Testis (tissue), 3 donors: ENCODE data around the gene ARL14. TPM values are rescaled to one million over a fixed set of nuclear protein-coding genes. Genes with fewer than 3 reads are reported as not detected.

ENCODE experiments used
- DNase-seq: peaks from one replicate; pipeline ENCODE4 v3.0.0-alpha.2; 2019
- H3K27ac ChIP-seq, 2 donors: fragments of 200-600 bp; sonication (generic); one replicate each; pipeline ENCODE4 v1.5.1; 2019
- H3K27me3 ChIP-seq: fragments of 200-600 bp; sonication (generic); one replicate; pipeline ENCODE4 v1.5.1; 2019
- H3K36me3 ChIP-seq: fragments of 200-600 bp; sonication (generic); one replicate; pipeline ENCODE4 v1.5.1; 2017; ENCODE audit warnings: low read depth; ENCODE audit errors: missing control alignments
- H3K4me1 ChIP-seq: fragments of 200-600 bp; sonication (generic); one replicate; pipeline ENCODE4 v1.5.1; 2019
- H3K4me3 ChIP-seq, 2 donors: fragments of 200-600 bp; sonication (generic); one replicate each; pipeline ENCODE4 v1.5.1; 2017 to 2019
- H3K9me3 ChIP-seq: fragments of 200-600 bp; sonication (generic); one replicate; pipeline ENCODE4 v1.5.1; 2017
- POLR2A ChIP-seq: fragments of 450-650 bp; IDR thresholded peaks from one replicate; pipeline ENCODE4 v1.6.1; 2017; ENCODE audit warnings: antibody characterized with exemption, mild to moderate bottlenecking, moderate library complexity
- WGBS, 2 donors: methylation state at CpG; one replicate each; pipeline ENCODE4 v1.1.5; 2018; 5-methylcytosine and 5-hydroxymethylcytosine counted together
- intact Hi-C: fragments of 100-400 bp; cut with DNase I; formaldehyde crosslinking; loops from one replicate; pipeline ENCODE4 v1.15.1; 2023; ENCODE audit warnings: low total_unique reads
- polyA plus RNA-seq: library from polyadenylated mRNA; stranded (reverse); fragments of 350-450 nt; fragmentation: Illumina TruSeq; extraction: RNeasy Lipid Tissue Mini Kit (QIAGEN cat#74804); gene quantifications from one replicate; pipeline ENCODE4 v1.2.3, GENCODE V29; 2014; ENCODE audit warnings: low read depth, low replicate concordance; ENCODE audit not compliant: insufficient read depth
- small RNA-seq, 2 donors: library from RNA; depleted of rRNA; stranded (forward); fragments of <200 nt; gene quantifications; one replicate each; pipeline ENCODE3, GENCODE V24; 2016
- total RNA-seq, 2 donors: library from RNA; depleted of rRNA; stranded (reverse); fragments of >200 nt; gene quantifications; one replicate each; pipeline ENCODE4 v1.2.3, GENCODE V29; 2016
- TF ChIP-seq, protein P1 (sequence below), 3 experiments: fragments of 450-650 bp in 2 of 3; fragments of 200-600 bp in 1 of 3; sonication (generic) in 1 of 3; IDR thresholded peaks; one replicate each; pipeline ENCODE4 v1.5.1; 2016 to 2019; ENCODE audit warnings: antibody characterized with exemption in 3 of 3, mild to moderate bottlenecking in 2 of 3, moderate library complexity in 1 of 3

Gene ARL14
- total and polyA plus RNA-seq, 3 donors from 2014 or later: 0.31 TPM; not detected in 2

DNA sequence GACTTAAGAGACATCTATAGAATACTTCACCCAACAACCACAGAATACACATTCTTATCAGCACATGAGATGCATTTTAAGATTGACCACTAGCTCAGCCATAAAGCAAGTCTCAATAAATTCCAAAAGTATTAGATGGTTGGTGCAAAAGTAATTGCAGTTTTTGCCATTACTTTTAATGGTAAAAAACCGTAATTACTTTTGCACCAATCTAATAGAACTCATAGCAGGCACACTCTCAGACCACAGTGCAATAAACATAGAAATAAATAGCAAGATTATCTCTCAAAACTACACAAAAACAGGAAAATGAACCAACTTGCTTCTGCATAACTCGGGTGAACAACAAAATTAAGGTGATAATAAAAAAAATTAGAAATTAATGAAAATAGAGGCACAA lies 45.4 kb downstream of the ARL14 start:
- intact Hi-C loops: no loop called here
- DNase-seq: no peak
- Histone ChIP-seq H3K36me3 (no peaks in the 10 kb centered on the region), H3K27ac (no peak overlapping the region), H3K9me3 (no peaks in the 10 kb centered on the region), H3K4me3 (no peak overlapping the region), H3K27me3 (no peaks in the 10 kb centered on the region), H3K4me1 (no peaks in the 10 kb centered on the region)
- 89 to 95% methylated on average over 2 of the region's 2 CpGs for WGBS, 2 donors
- TF ChIP-seq, protein P1, sequence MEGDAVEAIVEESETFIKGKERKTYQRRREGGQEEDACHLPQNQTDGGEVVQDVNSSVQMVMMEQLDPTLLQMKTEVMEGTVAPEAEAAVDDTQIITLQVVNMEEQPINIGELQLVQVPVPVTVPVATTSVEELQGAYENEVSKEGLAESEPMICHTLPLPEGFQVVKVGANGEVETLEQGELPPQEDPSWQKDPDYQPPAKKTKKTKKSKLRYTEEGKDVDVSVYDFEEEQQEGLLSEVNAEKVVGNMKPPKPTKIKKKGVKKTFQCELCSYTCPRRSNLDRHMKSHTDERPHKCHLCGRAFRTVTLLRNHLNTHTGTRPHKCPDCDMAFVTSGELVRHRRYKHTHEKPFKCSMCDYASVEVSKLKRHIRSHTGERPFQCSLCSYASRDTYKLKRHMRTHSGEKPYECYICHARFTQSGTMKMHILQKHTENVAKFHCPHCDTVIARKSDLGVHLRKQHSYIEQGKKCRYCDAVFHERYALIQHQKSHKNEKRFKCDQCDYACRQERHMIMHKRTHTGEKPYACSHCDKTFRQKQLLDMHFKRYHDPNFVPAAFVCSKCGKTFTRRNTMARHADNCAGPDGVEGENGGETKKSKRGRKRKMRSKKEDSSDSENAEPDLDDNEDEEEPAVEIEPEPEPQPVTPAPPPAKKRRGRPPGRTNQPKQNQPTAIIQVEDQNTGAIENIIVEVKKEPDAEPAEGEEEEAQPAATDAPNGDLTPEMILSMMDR (IDR thresholded peaks at IDR 0.05): no peak
- no peak for TF ChIP-seq POLR2A

DNA sequence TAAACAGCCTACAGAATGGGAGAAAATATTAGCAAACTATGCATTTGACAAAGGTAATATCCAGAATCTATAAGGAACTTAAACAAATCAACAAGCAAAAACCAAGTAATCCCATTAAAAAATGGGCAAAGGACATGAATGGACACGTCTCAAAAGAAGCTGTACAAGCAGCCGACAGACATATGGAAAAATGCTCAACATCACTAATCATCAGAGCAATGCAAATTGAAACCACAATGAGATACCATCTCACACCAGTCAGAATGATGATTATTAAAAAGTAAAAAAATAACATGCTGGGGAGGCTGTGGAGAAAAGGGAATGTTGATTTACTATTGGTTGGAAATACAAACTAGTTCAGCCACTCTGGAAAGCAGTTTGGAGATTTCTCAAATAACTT lies 48.4 kb downstream of the ARL14 start:
- H3K9me3 ChIP-seq: no peaks in the 10 kb centered on the region
- no peaks in the 10 kb centered on the region for H3K27me3 ChIP-seq
- no peaks in the 10 kb centered on the region for H3K36me3 ChIP-seq
- WGBS, 2 donors: 88 to 89% methylated on average over 2 of the region's 2 CpGs
- H3K4me1 ChIP-seq: no peaks in the 10 kb centered on the region
- H3K27ac ChIP-seq: no peak overlapping the region
- TF ChIP-seq, protein P1 (IDR thresholded peaks at IDR 0.05): no peak
- no peak overlapping the region for H3K4me3 ChIP-seq
- intact Hi-C loops: no loop called here
- DNase-seq: no peak

Small RNA genes within 50 kb of the gene (small RNA-seq; reads per million reads assigned to genes)
- gene RF00139: 0 to 0.09 reads per million in 2 donors

Other genes starting within 250 kb of the ARL14 start
- 10 to 100 TPM in 1 of 2 donors, 1 to 10 TPM in 1; 9.1 to 20.6 TPM for gene TRIM59, start 227.4 kb upstream of the ARL14 start, total RNA-seq
- 13.9 TPM for gene TRIM59, start 227.4 kb upstream of the ARL14 start, polyA plus RNA-seq
- gene KPNA4, start 111.6 kb upstream of the ARL14 start, total RNA-seq: 10 to 100 TPM; 33.1 to 35.7 TPM
- 39.6 TPM for gene KPNA4, start 111.6 kb upstream of the ARL14 start, polyA plus RNA-seq
- 10 to 100 TPM; 19.6 to 27.7 TPM for gene PPM1L, start 79.1 kb downstream of the ARL14 start, total RNA-seq
- gene PPM1L, start 79.1 kb downstream of the ARL14 start, polyA plus RNA-seq: 4.4 TPM